Gastrocnemius medialis (tissue), 4 donors: ENCODE results near the gene C19orf12. TPM values are rescaled to one million over a fixed set of nuclear protein-coding genes. Genes with fewer than 3 reads are reported as not detected.
A peak's percentile ranks its signal among the peaks of the same experiment; 100 is the strongest.

Source experiments
- ATAC-seq, 2 donors: fragments of 150-250 bp; one replicate each; pipeline ENCODE4 v1.9.1; 2016
- DNase-seq, 2 donors: peaks; one replicate each; pipeline ENCODE4 v3.0.0-alpha.2; 2019
- H3K27ac ChIP-seq, 4 donors: fragments of 200-600 bp; sonication (generic); 1 replicate in 1 of 4; 2 replicates in 3 of 4; pipeline ENCODE4 v1.5.1; 2016 to 2018; ENCODE audit warnings: mild to moderate bottlenecking in 2 of 4, moderate library complexity in 1 of 4
- H3K27me3 ChIP-seq, 3 donors: fragments of 200-600 bp; sonication (generic) in 2 of 3; 1 replicate in 1 of 3; 2 replicates in 2 of 3; pipeline versions ENCODE4 v1.5.1 to v1.6.0; 2016 to 2019; ENCODE audit warnings: mild to moderate bottlenecking in 1 of 3, moderate library complexity in 1 of 3
- H3K36me3 ChIP-seq, 2 donors: fragments of 200-600 bp; sonication (generic) in 1 of 2; one replicate each; pipeline ENCODE4 v1.5.1; 2017 to 2018
- H3K4me1 ChIP-seq, 2 donors: fragments of 200-600 bp; sonication (generic) in 1 of 2; one replicate each; pipeline ENCODE4 v1.5.1; 2016 to 2017; ENCODE audit warnings: mild to moderate bottlenecking in 2 of 2
- H3K4me3 ChIP-seq, 4 donors: fragments of 200-600 bp; sonication (generic) in 3 of 4; 1 replicate in 1 of 4; 2 replicates in 3 of 4; pipeline ENCODE4 v1.5.1; 2016 to 2019; ENCODE audit warnings: mild to moderate bottlenecking in 2 of 4
- H3K9me3 ChIP-seq, 3 donors: fragments of 200-600 bp; sonication (generic) in 2 of 3; 1 replicate in 1 of 3; 2 replicates in 2 of 3; pipeline ENCODE4 v1.5.1; 2016 to 2019
- CTCF ChIP-seq, 5 experiments: fragments of 450-650 bp in 3 of 5; fragments of 200-600 bp in 2 of 5; sonication (generic) in 2 of 5; IDR thresholded peaks in 4 of 5; conservative IDR thresholded peaks in 1 of 5; 1 replicate in 4 of 5; 2 replicates in 1 of 5; pipeline ENCODE4 v1.5.1; 2016 to 2019; ENCODE audit warnings: antibody characterized with exemption in 5 of 5, mild to moderate bottlenecking in 3 of 5, moderate library complexity in 3 of 5
- POLR2A ChIP-seq, 2 donors: fragments of 450-650 bp; IDR thresholded peaks; one replicate each; pipeline ENCODE4 v1.6.1; 2017; ENCODE audit warnings: antibody characterized with exemption in 2 of 2, mild to moderate bottlenecking in 2 of 2, moderate library complexity in 2 of 2
- in situ Hi-C, 4 donors: fragments of 200-750 bp; cut with MboI; loops; one replicate each; pipeline versions ENCODE4 v1.15.0 to v1.8.0; 2017; ENCODE audit warnings: low sequenced_read_pairs in 4 of 4
- intact Hi-C: fragments of 100-400 bp; cut with DNase I; formaldehyde crosslinking; loops from one replicate; pipeline ENCODE4 v1.15.1; 2023; ENCODE audit warnings: low total_unique reads
- total RNA-seq, 4 donors: library from RNA; depleted of rRNA; stranded (reverse); fragments of >200 nt; gene quantifications; one replicate each; pipeline versions ENCODE4 v1.1.0 to v1.2.3, GENCODE V29; 2016

C19orf12 gene
- total RNA-seq, 4 donors from 2014 or later = 54.4 to 142 (median 69.8) TPM

GRCh38 chr19:29708554-29709439 lies 6.3 kb downstream of the C19orf12 start:
- Histone ChIP-seq H3K9me3 (no peaks in the 10 kb centered on the region), H3K36me3 (peaks cover 0 to 27% of the 10 kb centered on the region in 2 donors), H3K4me3 (peak overlapping the region in 1 of 4 donors; percentile 25), H3K4me1 (peaks cover 25 to 45% of the 10 kb centered on the region in 2 donors), H3K27me3 (no peaks in the 10 kb centered on the region), H3K27ac (peak overlapping the region; percentile 53 to 94 (median 70))
- intact Hi-C loops = loop anchor here (1.0 kb wide), 1 partner anchor 12 kb away; no protein-coding TSS in a partner anchor
- peak in 1 of 2 donors; percentile 74 for DNase-seq
- TF ChIP-seq POLR2A (IDR thresholded peaks at IDR 0.05) = no peak
- TF ChIP-seq CTCF (IDR thresholded peaks at IDR 0.05 in 4 of 5, conservative IDR thresholded peaks at IDR 0.05 in 1 of 5) = no peak
- in situ Hi-C loops = loop anchor here in 1 of 4 donors (25.0 kb wide), 1 partner anchor 496 kb away; the partner anchor contains the start of gene UQCRFS1
- peak; percentile 64 to 67 for ATAC-seq

GRCh38 chr19:29706635-29707034 lies 8.4 kb downstream of the C19orf12 start:
- intact Hi-C loops (no loop called here), in situ Hi-C loops (loop anchor here in 1 of 4 donors (25.0 kb wide), 1 partner anchor 494 kb away; the partner anchor contains the start of gene UQCRFS1)
- H3K4me3 ChIP-seq = no peak overlapping the region
- no peak for TF ChIP-seq CTCF (IDR thresholded peaks at IDR 0.05 in 4 of 5, conservative IDR thresholded peaks at IDR 0.05 in 1 of 5)
- no peak for TF ChIP-seq POLR2A (IDR thresholded peaks at IDR 0.05)
- no peak for ATAC-seq
- peaks cover 0 to 36% of the 10 kb centered on the region in 2 donors for H3K36me3 ChIP-seq
- DNase-seq = peak in 1 of 2 donors; percentile 31
- H3K27me3 ChIP-seq = no peaks in the 10 kb centered on the region
- H3K4me1 ChIP-seq = peaks cover 22 to 33% of the 10 kb centered on the region in 2 donors
- no peaks in the 10 kb centered on the region for H3K9me3 ChIP-seq
- peak overlapping the region; percentile 48 to 94 (median 66) for H3K27ac ChIP-seq

GRCh38 chr19:29705706-29706105 lies 9.4 kb downstream of the C19orf12 start:
- H3K27ac ChIP-seq = peak overlapping the region; percentile 48 to 94 (median 66)

More at GRCh38 chr19:29705706-29706105, 9.4 kb downstream of the C19orf12 start:
- TF ChIP-seq CTCF (IDR thresholded peaks at IDR 0.05 in 4 of 5, conservative IDR thresholded peaks at IDR 0.05 in 1 of 5) (no peak), POLR2A (IDR thresholded peaks at IDR 0.05) (no peak)
- peaks cover 0 to 39% of the 10 kb centered on the region in 2 donors for H3K36me3 ChIP-seq
- in situ Hi-C loops (loop anchor here in 1 of 4 donors (25.0 kb wide), 1 partner anchor 493 kb away; the partner anchor contains the start of gene UQCRFS1), intact Hi-C loops (no loop called here)
- H3K4me1 ChIP-seq = peaks cover 22 to 32% of the 10 kb centered on the region in 2 donors
- no peak overlapping the region for H3K4me3 ChIP-seq
- H3K27me3 ChIP-seq = no peaks in the 10 kb centered on the region
- ATAC-seq (no peak), DNase-seq (no peak)
- no peaks in the 10 kb centered on the region for H3K9me3 ChIP-seq
